GM12874 (cell line): Measurements from ENCODE around the gene CLSTN2.

ENCODE experiments used
- TF ChIP-seq, protein P1 (sequence below): IDR thresholded peaks from 2 replicates; pipeline ENCODE4 v1.5.1; 2011; ENCODE audit warnings: low read depth, mild to moderate bottlenecking, control low read depth, low read length, moderate library complexity; ENCODE audit not compliant: insufficient read depth

The CLSTN2 gene

DNA sequence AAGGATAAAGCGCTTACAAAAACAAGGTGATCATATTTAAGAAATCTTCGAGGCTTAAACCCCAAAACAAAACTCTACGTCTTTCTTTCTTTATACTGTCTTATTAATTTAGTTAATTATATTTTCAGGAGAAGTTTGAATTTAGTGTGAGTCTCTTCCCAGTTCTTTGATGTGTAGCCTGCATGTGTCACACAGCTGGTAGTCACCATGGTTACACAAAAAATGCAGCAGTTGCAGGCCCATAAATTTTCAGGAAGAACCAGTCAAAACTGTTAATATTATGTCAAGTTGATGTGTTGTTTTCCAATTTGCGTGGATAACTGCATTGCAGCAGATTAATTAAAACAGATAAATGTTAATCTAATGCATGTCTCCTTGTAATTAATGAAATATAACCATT lies 10.4 kb downstream of the CLSTN2 start:
- TF ChIP-seq, protein P1, sequence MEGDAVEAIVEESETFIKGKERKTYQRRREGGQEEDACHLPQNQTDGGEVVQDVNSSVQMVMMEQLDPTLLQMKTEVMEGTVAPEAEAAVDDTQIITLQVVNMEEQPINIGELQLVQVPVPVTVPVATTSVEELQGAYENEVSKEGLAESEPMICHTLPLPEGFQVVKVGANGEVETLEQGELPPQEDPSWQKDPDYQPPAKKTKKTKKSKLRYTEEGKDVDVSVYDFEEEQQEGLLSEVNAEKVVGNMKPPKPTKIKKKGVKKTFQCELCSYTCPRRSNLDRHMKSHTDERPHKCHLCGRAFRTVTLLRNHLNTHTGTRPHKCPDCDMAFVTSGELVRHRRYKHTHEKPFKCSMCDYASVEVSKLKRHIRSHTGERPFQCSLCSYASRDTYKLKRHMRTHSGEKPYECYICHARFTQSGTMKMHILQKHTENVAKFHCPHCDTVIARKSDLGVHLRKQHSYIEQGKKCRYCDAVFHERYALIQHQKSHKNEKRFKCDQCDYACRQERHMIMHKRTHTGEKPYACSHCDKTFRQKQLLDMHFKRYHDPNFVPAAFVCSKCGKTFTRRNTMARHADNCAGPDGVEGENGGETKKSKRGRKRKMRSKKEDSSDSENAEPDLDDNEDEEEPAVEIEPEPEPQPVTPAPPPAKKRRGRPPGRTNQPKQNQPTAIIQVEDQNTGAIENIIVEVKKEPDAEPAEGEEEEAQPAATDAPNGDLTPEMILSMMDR, result no peak

DNA sequence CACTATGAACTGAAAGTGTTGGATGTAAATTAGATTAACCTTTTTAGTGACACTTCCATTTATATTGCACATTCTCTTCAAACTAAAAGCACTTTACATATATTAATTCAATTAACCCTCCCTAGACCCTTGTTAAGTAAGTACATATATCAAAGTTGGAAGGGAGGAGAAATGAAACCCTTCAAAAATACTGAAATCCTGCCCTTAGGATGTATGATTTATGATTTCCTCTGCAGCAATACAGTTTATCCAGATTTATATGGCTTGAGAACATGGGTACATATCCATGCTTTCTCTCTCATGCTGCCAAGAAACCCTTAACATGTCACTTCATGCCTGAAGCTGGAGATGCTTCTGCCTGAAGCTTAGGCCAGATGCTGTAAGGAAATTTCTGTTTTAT lies 11.0 kb downstream of the CLSTN2 start:
- TF ChIP-seq, protein P1, result no peak

DNA sequence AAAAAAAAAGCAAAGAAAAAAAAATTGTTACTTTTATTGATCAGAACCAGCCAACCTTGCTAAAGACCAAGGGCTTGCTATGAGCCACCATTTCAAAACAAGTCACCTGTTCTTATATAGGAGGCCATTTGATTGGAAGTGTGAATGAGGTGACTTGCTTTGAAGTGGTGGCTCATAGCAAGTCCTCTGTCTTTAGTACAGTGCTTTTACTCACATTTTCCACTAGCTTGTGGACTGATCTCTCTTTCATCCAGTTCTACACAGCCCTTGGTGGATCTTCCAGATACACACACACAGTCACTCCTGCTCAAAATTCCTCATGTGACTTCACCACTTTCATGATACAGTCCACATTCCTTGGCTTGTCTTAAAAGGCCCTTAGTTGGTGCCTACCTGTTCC lies 13.5 kb downstream of the CLSTN2 start:
- TF ChIP-seq, protein P1, result no peak

DNA sequence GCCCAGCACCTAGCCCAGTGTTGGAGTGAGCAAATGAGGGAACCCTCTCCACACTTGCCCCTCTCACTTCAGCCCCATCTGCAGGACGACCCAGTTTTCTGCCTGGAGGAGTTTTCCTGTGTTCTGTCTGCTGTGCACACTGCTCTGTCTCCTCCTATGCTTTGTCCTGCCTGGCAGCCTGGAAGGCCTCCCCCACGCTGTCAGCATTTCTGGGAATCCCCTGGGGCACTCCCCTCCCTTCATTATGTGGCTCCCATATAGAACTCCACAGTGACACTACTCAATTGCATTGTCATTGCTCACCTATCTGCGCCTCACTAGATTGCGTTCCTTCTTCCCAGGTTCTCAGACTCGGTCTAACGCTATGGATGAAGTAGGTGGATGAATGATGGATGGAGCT lies 13.9 kb downstream of the CLSTN2 start:
- TF ChIP-seq, protein P1, result no peak

DNA sequence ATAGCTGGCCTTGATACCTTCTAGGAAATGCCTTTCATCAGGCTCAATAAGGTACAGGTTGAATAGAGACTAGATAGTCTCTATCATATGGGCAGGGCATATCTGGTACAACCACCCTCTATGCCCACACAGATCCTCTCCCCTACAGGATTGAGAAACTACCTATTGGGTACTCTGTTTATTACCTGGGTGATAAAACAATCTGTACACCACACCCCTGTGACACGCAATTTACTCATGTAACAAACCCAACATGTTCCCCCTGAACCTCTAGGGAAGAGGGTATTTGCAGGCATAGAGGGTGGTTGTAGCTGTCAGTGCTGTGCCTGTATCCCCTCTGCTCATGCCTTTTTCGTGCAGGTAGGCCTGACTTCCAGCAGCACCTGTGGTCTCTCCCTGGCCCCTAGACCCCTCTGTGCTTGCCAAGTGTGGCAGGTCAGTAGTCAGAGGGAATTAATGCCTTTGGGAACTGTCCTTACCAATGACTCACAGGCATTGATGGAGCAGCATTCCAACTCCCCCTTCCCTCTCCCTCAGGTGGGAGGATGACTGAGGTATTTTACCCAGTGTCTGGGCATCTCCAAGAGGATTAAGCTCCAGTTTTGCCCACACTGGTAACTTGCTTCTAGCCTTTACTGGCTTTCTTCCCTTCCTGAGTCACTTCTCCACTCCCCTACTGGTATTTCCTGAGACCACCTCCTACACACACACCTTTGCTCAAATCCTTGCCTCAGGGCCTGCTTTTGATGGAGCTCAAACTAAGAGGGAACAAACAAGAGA lies 18.3 kb downstream of the CLSTN2 start:
- TF ChIP-seq, protein P1, result no peak

DNA sequence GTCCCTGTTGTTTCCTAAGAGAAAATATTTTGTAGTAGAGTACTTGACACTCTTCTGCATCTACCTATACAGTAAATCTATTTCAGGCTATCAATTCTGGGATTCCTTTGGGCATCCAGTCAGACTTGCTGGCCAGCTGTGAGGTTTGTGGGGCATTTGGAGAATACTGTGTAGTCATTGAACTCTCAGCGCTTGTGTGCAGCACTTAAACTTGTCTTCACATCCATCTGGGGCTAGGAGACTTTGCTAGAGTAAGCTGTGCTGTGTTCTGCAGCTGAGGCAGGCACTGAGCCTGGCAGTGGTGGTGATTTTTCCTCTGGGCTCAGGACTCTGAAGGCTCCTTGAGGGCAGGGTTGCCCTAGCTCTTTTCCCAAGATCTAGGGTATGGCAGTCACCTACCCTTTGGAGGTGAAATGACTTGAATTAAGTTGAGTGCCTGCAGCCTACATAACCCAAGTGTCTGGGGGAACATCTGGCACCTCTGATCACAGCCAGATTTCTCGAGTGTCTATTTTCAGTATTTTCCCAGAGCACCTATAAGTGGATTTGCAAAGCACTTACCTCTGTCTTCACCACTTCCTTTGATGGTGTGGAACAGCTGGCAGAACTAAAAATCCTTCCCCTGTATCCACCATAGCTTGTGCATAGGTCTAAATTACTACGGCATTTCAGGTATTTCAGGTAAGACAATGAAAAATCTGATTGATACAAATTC lies 19.3 kb downstream of the CLSTN2 start:
- TF ChIP-seq, protein P1, result no peak

DNA sequence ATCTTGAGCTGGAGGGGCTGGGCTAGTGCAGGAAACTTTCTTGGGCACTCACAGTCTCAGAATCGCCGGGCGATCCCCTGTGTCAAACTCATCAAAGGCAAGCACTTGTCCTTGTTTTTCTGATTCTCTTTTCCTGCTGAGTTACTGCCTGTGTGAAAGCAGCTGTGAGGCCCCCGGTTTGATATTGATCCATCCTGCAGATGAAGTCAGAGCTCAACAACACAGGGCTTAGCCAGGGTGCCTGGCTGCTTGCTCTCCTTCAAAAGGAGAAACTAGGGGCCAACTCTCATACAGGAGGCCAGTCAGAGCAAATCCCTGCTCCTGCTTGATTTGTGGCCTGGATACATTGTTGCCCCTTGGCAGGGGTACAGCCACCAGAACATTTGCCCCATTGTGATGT lies 22.9 kb downstream of the CLSTN2 start:
- TF ChIP-seq, protein P1, result no peak
